Anterior cingulate cortex (tissue), 58 donors: ENCODE results near the gene CHMP6.

Source experiments
- DNase-seq, 58 donors: peaks; one replicate each; lab custom pipeline; 2025; lab: John Stamatoyannopoulos, UW

The CHMP6 gene

GRCh38 chr17:80991645-80992076, at the start of gene CHMP6:
CHMP6 (plus strand) TSS chr17:80991841; CDS start chr17:80991919, 78 bp downstream.
- peak in 44 of 58 donors; percentile 22 to 74 (median 52) for DNase-seq

DNA sequence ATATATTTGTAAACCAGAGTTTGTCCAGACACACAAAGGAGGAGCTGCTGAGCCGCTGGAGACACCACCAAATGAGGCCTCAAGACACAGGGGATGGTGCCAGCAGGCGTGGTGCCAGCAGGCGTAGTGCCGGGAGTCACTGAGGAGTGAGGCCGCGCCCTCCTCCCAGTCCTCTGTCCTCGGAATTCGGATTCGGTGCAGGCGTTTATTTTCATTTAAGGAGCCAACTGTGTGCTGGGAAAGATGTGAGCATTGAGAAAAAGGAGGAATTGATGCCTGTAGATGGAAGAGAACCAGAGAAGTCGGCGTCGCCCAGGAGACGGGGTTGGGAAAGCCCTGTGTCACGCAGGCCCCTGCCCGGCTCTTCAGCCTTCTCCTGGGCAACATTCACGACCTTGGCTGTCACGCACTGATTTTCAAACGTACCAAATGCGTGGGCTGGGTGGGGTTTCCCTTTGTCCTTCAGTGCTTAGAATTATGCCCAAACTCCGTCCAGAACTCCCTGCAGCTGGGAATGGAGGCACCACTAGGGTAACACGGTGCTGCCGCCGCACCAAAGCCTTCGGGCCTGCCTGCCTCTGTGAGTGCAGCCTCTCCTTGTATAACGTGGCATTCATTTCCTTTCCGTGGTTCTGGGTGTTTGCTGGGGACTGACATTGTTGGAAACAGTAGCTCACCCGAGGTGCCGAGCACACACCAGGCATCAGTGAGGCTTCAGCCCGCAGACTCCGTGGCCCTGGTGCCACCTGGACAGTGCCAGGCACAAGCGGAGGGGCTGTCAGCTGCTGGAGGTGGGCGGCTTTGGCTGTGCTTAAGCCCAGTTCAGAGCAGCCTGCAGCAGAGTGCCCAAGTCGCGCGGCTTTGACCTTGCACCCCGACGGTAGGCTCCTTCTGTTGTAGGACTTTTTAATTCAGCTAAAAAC, 49.0 kb upstream of the CHMP6 start:
- peak in 55 of 58 donors; percentile 31 to 92 (median 75) for DNase-seq

DNA sequence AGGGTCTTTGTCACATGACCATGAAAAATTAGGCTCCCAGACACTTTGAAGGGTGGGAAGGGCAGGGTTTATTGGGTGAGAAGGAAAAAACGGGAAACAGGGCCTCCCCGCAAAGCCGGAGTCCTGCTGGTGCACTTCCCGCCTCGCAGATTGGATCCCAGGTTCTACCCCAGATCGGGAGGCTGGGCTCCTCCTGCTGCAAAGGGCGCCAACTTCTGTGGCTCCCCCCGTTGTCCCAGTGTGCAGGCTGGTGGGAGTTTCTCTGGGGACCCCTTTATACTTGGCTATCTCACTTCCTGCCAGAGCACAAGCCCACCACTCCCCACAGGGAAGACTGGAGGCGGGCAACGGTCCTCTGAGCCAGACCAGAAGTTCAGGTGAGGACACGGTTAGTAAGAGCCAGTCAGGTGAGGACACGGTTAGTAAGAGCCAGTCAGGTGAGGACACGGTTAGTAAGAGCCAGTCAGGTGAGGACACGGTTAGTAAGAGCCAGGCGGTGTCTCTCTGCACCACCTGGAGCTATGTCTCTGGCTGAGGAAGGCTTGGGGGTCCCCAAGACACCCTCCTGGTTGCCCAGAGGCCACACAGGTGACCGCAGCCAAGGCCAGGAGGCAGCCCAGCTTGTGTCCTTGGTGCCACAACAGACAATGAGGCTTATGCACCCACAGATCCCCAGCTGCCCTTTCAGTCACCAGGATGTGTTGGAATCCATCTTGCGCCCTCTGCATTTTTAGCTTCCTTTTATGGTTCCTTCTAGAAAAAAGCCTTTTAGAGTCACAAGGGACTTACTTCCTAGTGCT, 48.1 kb upstream of the CHMP6 start:
- no peak for DNase-seq

GRCh38 chr17:80944326-80944725, 47.3 kb upstream of the CHMP6 start:
- DNase-seq = no peak

- no peak for DNase-seq
Measured at GRCh38 chr17:80945736-80946135, 45.9 kb upstream of the CHMP6 start.

- DNase-seq = no peak
Measured at GRCh38 chr17:80946449-80946848, 45.2 kb upstream of the CHMP6 start.

- no peak for DNase-seq
Measured at GRCh38 chr17:80947200-80947940, 44.3 kb upstream of the CHMP6 start.

DNA sequence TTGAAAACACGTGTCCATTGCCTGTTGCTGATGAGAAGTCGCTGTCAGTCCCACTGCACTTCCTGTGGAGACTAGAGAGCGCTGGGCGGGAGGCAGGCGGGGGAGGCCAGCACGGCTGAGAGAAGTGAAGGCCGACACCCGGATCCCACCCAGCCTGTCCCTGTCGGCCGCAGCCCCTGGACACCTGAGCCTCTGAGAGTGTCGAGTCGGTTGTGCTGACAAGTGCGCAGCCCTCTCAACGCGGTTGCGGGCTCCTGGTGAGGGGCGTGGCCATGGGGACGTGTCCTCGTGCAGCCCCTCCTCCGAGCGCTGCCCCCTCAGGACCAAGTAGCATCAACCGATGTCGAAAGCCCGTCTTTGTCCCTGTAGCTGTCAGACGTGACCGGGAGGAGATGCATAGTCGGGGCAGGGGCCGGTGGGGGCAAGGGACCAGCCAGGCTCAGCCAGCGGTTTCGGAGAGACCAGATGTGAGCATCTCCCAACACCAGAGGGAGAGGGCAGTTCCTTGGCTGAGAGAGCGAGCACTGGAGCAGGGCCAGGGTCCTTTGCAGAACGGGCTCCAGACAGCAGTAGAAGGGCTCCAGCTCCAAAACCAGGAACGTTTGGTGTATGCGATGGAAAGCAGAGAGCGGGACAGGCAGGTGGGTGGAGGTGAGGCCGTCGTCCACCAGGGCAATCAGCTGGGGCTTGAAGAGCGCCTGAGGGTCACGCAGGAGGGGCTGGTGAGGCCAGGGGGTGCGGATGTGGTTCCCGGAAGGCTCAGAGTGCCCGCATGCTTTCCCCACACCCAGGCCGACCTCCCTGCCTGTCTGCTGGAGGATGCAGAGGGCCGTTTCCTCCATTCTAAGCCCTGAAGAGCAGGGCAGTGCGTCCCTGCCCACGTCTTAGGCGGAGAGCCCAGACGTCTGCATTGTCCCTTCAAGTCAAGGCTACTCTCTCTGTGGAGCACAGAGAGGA, 43.3 kb upstream of the CHMP6 start:
- no peak for DNase-seq

DNA sequence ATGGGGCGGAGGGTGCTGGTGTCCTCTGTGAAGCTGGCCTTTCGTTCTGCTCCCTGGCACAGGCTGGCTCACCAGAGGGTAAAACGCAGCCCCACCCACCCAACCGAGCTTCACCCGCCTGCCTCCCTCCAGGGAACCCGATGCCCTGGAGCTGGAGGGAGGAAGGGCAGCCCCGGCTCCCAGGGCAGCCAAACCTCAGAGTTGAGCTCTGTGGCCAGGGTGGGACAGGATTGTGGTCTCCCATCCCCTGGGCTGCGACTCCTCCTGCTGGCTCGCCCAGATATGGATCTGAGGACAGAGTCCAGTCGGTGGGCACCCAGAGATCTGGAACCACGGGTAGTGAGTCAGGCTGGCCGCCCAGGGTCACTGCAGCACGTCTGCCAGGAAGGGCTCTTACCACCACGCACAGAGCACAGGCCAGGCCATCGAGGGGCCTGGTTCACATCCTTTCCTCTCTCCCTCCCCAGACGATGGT, 42.6 kb upstream of the CHMP6 start:
- no peak for DNase-seq

DNA sequence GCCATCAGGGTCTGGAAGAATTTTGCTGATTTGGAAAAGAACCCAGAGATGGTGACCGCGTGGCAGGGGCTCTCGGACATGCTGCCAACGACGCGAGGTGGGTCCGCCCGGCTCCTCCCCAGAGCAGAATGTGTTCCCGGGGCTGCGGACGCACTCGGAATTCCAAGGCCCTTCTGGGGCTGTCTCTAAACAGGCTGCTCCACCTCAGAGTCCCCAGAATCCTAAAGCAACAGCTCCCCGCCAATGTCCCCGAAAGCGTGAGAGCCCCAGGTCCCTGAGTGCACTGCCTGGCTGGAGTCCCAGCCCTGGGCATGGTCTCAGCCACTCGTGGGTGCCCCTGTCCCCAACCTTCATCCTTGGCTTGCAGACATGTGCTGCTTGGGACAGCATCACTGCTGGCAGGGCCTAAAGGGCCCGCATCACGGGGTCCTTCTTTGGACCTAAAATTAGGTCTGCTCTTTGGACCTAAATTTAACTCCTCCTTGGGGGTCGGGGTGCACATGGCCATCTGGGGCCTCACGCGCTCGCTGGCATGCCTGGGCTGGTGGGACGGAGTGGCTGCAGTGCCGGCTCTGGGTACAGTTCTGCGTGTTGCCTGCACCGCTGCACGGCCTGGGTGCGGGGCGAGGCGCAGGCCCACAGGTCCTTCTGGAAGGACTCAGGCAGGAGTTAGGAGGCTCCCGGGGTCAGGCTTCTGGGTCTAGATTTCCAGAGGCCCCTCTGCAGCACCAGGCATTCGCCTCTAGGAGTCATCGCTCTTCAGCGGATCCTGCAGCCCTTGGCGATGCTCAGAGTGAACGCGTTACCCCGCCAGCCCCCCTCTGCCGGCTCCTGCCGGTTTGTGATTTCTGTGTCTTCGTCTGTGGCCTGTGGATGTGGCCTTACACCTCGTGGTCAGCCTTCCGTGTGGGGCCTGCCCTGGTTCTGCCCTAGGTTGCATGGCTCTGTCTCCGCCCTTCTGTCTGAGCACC, 41.9 kb upstream of the CHMP6 start:
- no peak for DNase-seq

DNA sequence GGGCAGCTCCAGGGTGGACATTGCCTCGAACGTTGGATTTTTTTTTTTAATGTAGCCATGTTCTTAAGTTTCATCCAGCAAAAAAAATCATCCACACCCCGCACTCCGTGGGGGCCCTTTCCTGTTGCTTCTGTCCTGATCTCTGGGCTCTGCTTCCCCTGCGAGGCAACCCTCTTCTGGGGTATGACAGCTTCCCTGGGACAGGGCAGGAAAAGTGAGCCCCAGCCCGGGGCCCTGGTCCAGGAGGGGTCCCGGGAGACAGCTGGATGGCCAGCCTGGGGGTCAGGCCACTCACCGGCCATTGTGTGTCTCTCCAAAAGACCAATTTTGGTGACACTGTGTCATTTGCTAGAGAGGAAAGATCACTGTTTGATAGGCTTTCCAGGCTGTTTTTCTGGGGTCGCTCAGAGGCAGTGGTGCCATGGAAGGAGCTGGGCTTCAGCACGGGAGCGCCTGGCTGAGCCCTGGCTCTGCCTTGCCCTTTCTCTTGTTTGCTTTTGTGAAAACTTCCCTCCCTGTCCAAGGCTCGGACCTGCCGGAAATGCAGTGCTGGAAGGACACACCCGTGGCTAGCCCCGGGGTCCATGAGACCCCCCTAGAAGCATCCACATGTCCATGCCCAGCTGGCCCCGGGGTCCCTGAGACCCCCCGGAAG, 41.0 kb upstream of the CHMP6 start:
- DNase-seq = no peak

GRCh38 chr17:80951121-80952090, 40.2 kb upstream of the CHMP6 start:
- no peak for DNase-seq

DNA sequence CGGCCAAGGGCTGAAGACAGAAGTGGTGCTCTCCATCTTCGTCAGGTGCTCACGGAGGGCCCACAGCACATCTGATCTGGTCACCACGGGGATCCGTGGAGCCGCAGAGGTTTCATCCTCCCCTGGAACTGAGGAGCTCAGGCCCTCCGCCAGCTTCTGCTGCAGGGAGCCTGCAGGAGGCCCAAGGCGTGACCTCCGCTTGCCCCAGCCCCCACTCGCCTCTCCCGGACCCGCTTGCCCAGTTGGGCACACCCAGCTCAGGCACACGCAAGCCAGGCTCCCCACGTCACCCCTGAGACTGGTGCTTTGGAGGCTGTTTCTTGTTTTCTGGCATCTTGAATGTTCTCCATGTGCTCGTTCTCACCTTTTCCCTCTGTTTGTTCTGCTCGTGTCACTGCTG, 39.4 kb upstream of the CHMP6 start:
- no peak for DNase-seq

- no peak for DNase-seq
Measured at GRCh38 chr17:80953471-80954315, 37.9 kb upstream of the CHMP6 start.

- no peak for DNase-seq
Measured at GRCh38 chr17:80955078-80955477, 36.6 kb upstream of the CHMP6 start.
